DND-41 (cell line): ENCODE data around the gene SERGEF.

Experiments
- ATAC-seq: fragments of 200-7000 bp; cut with Tn5 transposase; 3 replicates; pipeline ENCODE4 v1.9.1; 2021; ENCODE audit warnings: low read depth; ENCODE audit not compliant: insufficient read depth
- DNase-seq: peaks from one replicate; pipeline ENCODE4 v3.0.0-alpha.2; 2020
- H2AFZ ChIP-seq: 2 replicates; pipeline ENCODE4 v1.6.0; 2012; ENCODE audit warnings: low read depth, low read length
- H3K27ac ChIP-seq: 2 replicates; pipeline ENCODE4 v1.5.1; 2012; ENCODE audit warnings: low read length, inconsistent platforms
- H3K27me3 ChIP-seq: fragments of 200-600 bp; sonication (generic); 2 replicates; pipeline ENCODE4 v1.6.0; 2012; ENCODE audit warnings: low read length, mild to moderate bottlenecking, inconsistent platforms; ENCODE audit not compliant: insufficient read depth, poor library complexity
- H3K36me3 ChIP-seq: 2 replicates; pipeline ENCODE4 v1.5.1; 2012; ENCODE audit warnings: low read length, inconsistent platforms; ENCODE audit not compliant: insufficient read depth
- H3K4me1 ChIP-seq: 2 replicates; pipeline ENCODE4 v1.5.1; 2012; ENCODE audit warnings: mild to moderate bottlenecking, low read length; ENCODE audit not compliant: insufficient read depth
- H3K4me2 ChIP-seq: 2 replicates; pipeline ENCODE4 v1.6.0; 2012; ENCODE audit warnings: mild to moderate bottlenecking, moderate library complexity, low read length, inconsistent platforms; ENCODE audit not compliant: insufficient read depth
- H3K4me3 ChIP-seq, 2 experiments: fragments of 200-600 bp in 1 of 2; shearing (Covaris generic) in 1 of 2; 2 replicates each; pipeline ENCODE4 v1.5.1; 2012 to 2016; ENCODE audit warnings: inconsistent platforms in 2 of 2, low read length in 2 of 2, mild to moderate bottlenecking in 2 of 2, low read depth in 1 of 2, moderate library complexity in 1 of 2
- H3K79me2 ChIP-seq: 2 replicates; pipeline ENCODE4 v1.6.0; 2012; ENCODE audit warnings: low read length, inconsistent platforms; ENCODE audit not compliant: insufficient read depth
- H3K9ac ChIP-seq: 2 replicates; pipeline ENCODE4 v1.6.0; 2012; ENCODE audit warnings: low read depth, mild to moderate bottlenecking, inconsistent platforms, low read length, moderate library complexity
- H3K9me3 ChIP-seq: 2 replicates; pipeline ENCODE4 v1.5.1; 2012; ENCODE audit warnings: low read length, moderate library complexity, mild to moderate bottlenecking, inconsistent platforms; ENCODE audit not compliant: insufficient read depth, severe bottlenecking
- H4K20me1 ChIP-seq: 2 replicates; pipeline ENCODE4 v1.6.0; 2012; ENCODE audit warnings: low read length; ENCODE audit not compliant: insufficient read depth
- EZH2 ChIP-seq: IDR thresholded peaks from 3 replicates; pipeline ENCODE4 v1.6.1; 2012; ENCODE audit warnings: borderline replicate concordance, low read depth, mild to moderate bottlenecking, moderate library complexity, low read length, inconsistent platforms; ENCODE audit not compliant: severe bottlenecking
- TF ChIP-seq, protein P1 (sequence below): IDR thresholded peaks from 2 replicates; pipeline ENCODE4 v1.5.1; 2012; ENCODE audit warnings: borderline replicate concordance, low read length, moderate library complexity, mild to moderate bottlenecking; ENCODE audit not compliant: poor library complexity, severe bottlenecking; ENCODE audit errors: extremely low read depth

Gene SERGEF

GRCh38 chr11:17939542-17939941 lies 73.3 kb downstream of the SERGEF start:
- Histone ChIP-seq H3K79me2 (no peaks in the 10 kb centered on the region), H2AFZ (no peak overlapping the region), H3K4me1 (no peaks in the 10 kb centered on the region), H3K9me3 (peaks cover 3% of the 10 kb centered on the region), H4K20me1 (no peaks in the 10 kb centered on the region), H3K4me2 (no peak overlapping the region), H3K4me3 (no peak overlapping the region), H3K27me3 (no peaks in the 10 kb centered on the region), H3K36me3 (no peaks in the 10 kb centered on the region), H3K9ac (no peak overlapping the region), H3K27ac (no peak overlapping the region)
- ATAC-seq = no peak
- TF ChIP-seq, protein P1, sequence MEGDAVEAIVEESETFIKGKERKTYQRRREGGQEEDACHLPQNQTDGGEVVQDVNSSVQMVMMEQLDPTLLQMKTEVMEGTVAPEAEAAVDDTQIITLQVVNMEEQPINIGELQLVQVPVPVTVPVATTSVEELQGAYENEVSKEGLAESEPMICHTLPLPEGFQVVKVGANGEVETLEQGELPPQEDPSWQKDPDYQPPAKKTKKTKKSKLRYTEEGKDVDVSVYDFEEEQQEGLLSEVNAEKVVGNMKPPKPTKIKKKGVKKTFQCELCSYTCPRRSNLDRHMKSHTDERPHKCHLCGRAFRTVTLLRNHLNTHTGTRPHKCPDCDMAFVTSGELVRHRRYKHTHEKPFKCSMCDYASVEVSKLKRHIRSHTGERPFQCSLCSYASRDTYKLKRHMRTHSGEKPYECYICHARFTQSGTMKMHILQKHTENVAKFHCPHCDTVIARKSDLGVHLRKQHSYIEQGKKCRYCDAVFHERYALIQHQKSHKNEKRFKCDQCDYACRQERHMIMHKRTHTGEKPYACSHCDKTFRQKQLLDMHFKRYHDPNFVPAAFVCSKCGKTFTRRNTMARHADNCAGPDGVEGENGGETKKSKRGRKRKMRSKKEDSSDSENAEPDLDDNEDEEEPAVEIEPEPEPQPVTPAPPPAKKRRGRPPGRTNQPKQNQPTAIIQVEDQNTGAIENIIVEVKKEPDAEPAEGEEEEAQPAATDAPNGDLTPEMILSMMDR = no peak
- TF ChIP-seq EZH2 = no peak
- no peak for DNase-seq

GRCh38 chr11:17936790-17937189 lies 76.1 kb downstream of the SERGEF start:
- Histone ChIP-seq H3K27ac (no peak overlapping the region), H4K20me1 (no peaks in the 10 kb centered on the region), H3K27me3 (no peaks in the 10 kb centered on the region), H3K4me1 (no peaks in the 10 kb centered on the region), H3K9ac (no peak overlapping the region), H3K79me2 (no peaks in the 10 kb centered on the region), H3K36me3 (no peaks in the 10 kb centered on the region; the same call in 1 of the 2 replicates), H3K9me3 (no peaks in the 10 kb centered on the region), H3K4me3 (no peak overlapping the region), H3K4me2 (no peak overlapping the region), H2AFZ (no peak overlapping the region)
- ATAC-seq = no peak
- TF ChIP-seq, protein P1 = no peak
- TF ChIP-seq EZH2 = no peak
- no peak for DNase-seq

DNA sequence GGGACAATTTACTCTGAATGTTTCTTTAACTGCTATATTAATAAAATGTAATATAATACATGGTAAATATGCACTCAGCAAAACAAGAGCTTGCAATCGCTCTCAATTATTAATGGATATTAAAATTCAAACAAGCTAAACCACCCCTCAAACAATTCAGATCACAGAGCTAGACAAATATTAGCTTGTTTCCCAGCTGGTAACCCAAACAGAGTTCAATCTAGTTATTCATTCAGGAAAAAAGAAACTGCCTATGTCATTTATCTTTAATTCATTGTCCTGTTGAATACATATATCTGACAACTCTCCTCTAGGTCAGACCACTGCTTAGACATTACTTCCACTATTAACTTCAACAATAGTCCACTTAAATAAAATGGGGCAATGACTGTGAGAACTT lies 78.7 kb downstream of the SERGEF start:
- Histone ChIP-seq H3K36me3 (no peaks in the 10 kb centered on the region; the same call in 1 of the 2 replicates), H3K4me3 (no peak overlapping the region), H3K27me3 (no peaks in the 10 kb centered on the region), H3K4me2 (no peak overlapping the region), H3K9me3 (no peaks in the 10 kb centered on the region), H3K27ac (no peak overlapping the region), H2AFZ (no peak overlapping the region), H3K4me1 (no peaks in the 10 kb centered on the region), H3K9ac (no peak overlapping the region), H4K20me1 (no peaks in the 10 kb centered on the region), H3K79me2 (no peaks in the 10 kb centered on the region)
- TF ChIP-seq, protein P1 = no peak
- TF ChIP-seq EZH2 = no peak
- DNase-seq = no peak
- ATAC-seq = no peak

DNA sequence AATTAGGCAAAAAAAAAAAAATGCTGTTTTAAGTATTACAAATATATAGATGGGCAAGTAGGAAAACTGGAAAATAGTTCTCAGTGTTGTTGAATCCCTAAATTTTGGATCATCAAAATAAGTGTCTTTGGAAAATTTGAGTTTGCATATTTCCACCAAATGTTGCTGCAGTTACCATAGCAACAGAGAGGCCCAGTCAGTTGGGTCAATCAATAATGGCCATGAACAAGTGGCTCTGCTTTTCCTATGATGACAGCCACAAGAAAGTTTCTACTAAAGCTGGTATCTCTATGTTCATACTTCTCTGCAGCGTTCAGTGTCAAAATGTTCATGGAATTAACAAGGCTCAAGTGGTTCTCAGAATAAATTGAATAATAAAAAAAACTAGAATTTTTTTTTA lies 79.1 kb downstream of the SERGEF start:
- no peaks in the 10 kb centered on the region for H3K4me1 ChIP-seq
- TF ChIP-seq, protein P1 = no peak
- no peak for TF ChIP-seq EZH2
- H3K4me2 ChIP-seq = no peak overlapping the region
- no peak for DNase-seq
- no peaks in the 10 kb centered on the region; the same call in 1 of the 2 replicates for H3K36me3 ChIP-seq
- ATAC-seq = no peak
- no peak overlapping the region for H3K9ac ChIP-seq
- no peaks in the 10 kb centered on the region for H3K27me3 ChIP-seq
- no peaks in the 10 kb centered on the region for H3K9me3 ChIP-seq
- H2AFZ ChIP-seq = no peak overlapping the region
- H3K27ac ChIP-seq = no peak overlapping the region
- H3K4me3 ChIP-seq = no peak overlapping the region
- no peaks in the 10 kb centered on the region for H3K79me2 ChIP-seq
- no peaks in the 10 kb centered on the region for H4K20me1 ChIP-seq
